Upper lobe of right lung (tissue), 1 donor: Measurements from ENCODE around the gene MAGEB1. TPM values are rescaled to one million over a fixed set of nuclear protein-coding genes. Genes with fewer than 3 reads are reported as not detected.

Experiments
- ATAC-seq: fragments of 200-7000 bp; cut with Tn5 transposase; one replicate; pipeline ENCODE4 v1.9.1; 2020; ENCODE audit warnings: mild to moderate bottlenecking, moderate library complexity
- DNase-seq: peaks from one replicate; pipeline ENCODE4 v3.0.0-alpha.2; 2020
- H3K27ac ChIP-seq: fragments of 200-600 bp; one replicate; pipeline ENCODE4 v1.8.0; 2022
- H3K27me3 ChIP-seq: fragments of 200-600 bp; one replicate; pipeline ENCODE4 v1.8.0; 2022; ENCODE audit warnings: mild to moderate bottlenecking
- H3K36me3 ChIP-seq: fragments of 200-600 bp; one replicate; pipeline ENCODE4 v1.8.0; 2022
- H3K4me1 ChIP-seq: fragments of 200-600 bp; one replicate; pipeline ENCODE4 v1.8.0; 2022
- H3K4me3 ChIP-seq: fragments of 200-600 bp; one replicate; pipeline ENCODE4 v1.8.0; 2022; ENCODE audit warnings: mild to moderate bottlenecking
- H3K9me3 ChIP-seq: fragments of 200-600 bp; one replicate; pipeline ENCODE4 v1.8.0; 2022
- CTCF ChIP-seq: fragments of 200-600 bp; IDR thresholded peaks from one replicate; pipeline ENCODE4 v1.8.0; 2022; ENCODE audit warnings: antibody characterized with exemption
- intact Hi-C: fragments of 100-400 bp; cut with DNase I; formaldehyde crosslinking; loops from one replicate; pipeline ENCODE4 v1.11.0; 2022
- total RNA-seq: library from RNA; stranded (reverse); fragmentation: NEBNext Ultra II Directional; extraction: Animal tissue kit (Norgen Biotek cat#: 25700); gene quantifications from one replicate; pipeline ENCODE4 v1.2.1, GENCODE V29; 2021
- donor health status: DM: no; HTN: yes; CAD: no; lungs with severe emphysema.

The MAGEB1 gene
- total RNA-seq, 1 donor from 2014 or later, result not detected

DNA sequence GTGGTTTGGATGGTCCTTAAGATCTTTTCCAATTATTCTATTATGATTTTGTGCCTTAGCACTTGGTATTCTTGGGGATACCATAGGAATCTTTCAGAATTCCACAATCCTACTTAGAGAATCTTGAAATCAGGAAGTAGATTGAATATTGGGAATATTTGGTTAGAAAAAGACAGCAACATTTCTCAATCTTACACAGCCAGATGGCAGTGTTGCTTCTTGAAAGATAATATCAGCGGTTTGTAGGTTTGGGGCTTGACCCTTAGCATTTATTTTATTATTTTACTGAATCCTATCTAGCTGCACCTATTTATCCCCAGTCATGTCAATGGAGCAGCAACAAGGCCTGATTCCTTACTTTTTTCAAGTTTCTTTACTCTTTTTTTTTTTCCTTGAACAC is 28.6 kb downstream of the MAGEB1 start:
- no peak for ATAC-seq
- TF ChIP-seq CTCF, result peak; percentile 4

GRCh38 chrX:30278365-30278764 is 31.4 kb downstream of the MAGEB1 start:
- TF ChIP-seq CTCF, result no peak
- intact Hi-C loops, result no loop called here
- H3K4me1 ChIP-seq, result no peaks in the 10 kb centered on the region
- H3K9me3 ChIP-seq, result no peaks in the 10 kb centered on the region
- no peak for DNase-seq
- no peak for ATAC-seq
- no peak overlapping the region for H3K4me3 ChIP-seq
- no peaks in the 10 kb centered on the region for H3K36me3 ChIP-seq
- no peak overlapping the region for H3K27ac ChIP-seq
- no peaks in the 10 kb centered on the region for H3K27me3 ChIP-seq

More for the DNA sequence above, 28.6 kb downstream of the MAGEB1 start:
- H3K9me3 ChIP-seq, result no peaks in the 10 kb centered on the region
- no peaks in the 10 kb centered on the region for H3K4me1 ChIP-seq
- DNase-seq, result no peak
- no peak overlapping the region for H3K4me3 ChIP-seq
- H3K36me3 ChIP-seq, result no peaks in the 10 kb centered on the region
- H3K27me3 ChIP-seq, result no peaks in the 10 kb centered on the region
- H3K27ac ChIP-seq, result no peak overlapping the region
- intact Hi-C loops, result no loop called here

- Histone ChIP-seq H3K27ac (no peak overlapping the region), H3K9me3 (no peaks in the 10 kb centered on the region), H3K36me3 (no peaks in the 10 kb centered on the region), H3K27me3 (no peaks in the 10 kb centered on the region), H3K4me1 (no peaks in the 10 kb centered on the region), H3K4me3 (no peak overlapping the region)
- no peak for DNase-seq
- intact Hi-C loops, result no loop called here
- ATAC-seq, result no peak
- no peak for TF ChIP-seq CTCF
Measured at GRCh38 chrX:30280428-30280827, 33.5 kb downstream of the MAGEB1 start.

- intact Hi-C loops, result no loop called here
- Histone ChIP-seq H3K4me1 (no peaks in the 10 kb centered on the region), H3K27me3 (no peaks in the 10 kb centered on the region), H3K36me3 (no peaks in the 10 kb centered on the region), H3K9me3 (no peaks in the 10 kb centered on the region), H3K4me3 (no peak overlapping the region), H3K27ac (no peak overlapping the region)
- no peak for DNase-seq
- TF ChIP-seq CTCF, result no peak
- no peak for ATAC-seq
Measured at GRCh38 chrX:30282527-30282926, 35.6 kb downstream of the MAGEB1 start.

GRCh38 chrX:30283456-30284200 is 36.7 kb downstream of the MAGEB1 start:
- Histone ChIP-seq H3K4me1 (no peaks in the 10 kb centered on the region), H3K27ac (no peak overlapping the region), H3K36me3 (no peaks in the 10 kb centered on the region), H3K9me3 (no peaks in the 10 kb centered on the region), H3K27me3 (no peaks in the 10 kb centered on the region), H3K4me3 (no peak overlapping the region)
- TF ChIP-seq CTCF, result no peak
- ATAC-seq (no peak), DNase-seq (no peak)
- intact Hi-C loops, result no loop called here
